ENCODE results near the gene HDAC4.

Gene HDAC4

GRCh38 chr2:239024226-239024625 lies 376.6 kb downstream of the HDAC4 start:
- no peak overlapping the region for H4K91ac ChIP-seq (ENCODE audit: low read depth, low read length)
- H3K9ac ChIP-seq (ENCODE audit: low read length), result no peak overlapping the region
- H3K27me3 ChIP-seq (ENCODE audit: insufficient read depth, low read length), result no peaks in the 10 kb centered on the region
- no peak overlapping the region for H4K8ac ChIP-seq (ENCODE audit: low read depth, low read length)
- no peak overlapping the region for H3K18ac ChIP-seq (ENCODE audit: low read length)
- no peaks in the 10 kb centered on the region for H3K79me1 ChIP-seq (ENCODE audit: low read length)
- H3K79me2 ChIP-seq (ENCODE audit: control insufficient read depth, insufficient read depth, low read length, poor library complexity), result no peaks in the 10 kb centered on the region
- no peaks in the 10 kb centered on the region for H3K9me3 ChIP-seq (ENCODE audit: insufficient read depth, low read depth, low read length)
- H3K4me3 ChIP-seq (ENCODE audit: low read depth, low read length), result no peak overlapping the region
- no peak overlapping the region for H3K23ac ChIP-seq (ENCODE audit: low read length)
- H3K4me2 ChIP-seq (ENCODE audit: low read length), result no peak overlapping the region
- no peak overlapping the region for H2AFZ ChIP-seq (ENCODE audit: insufficient read depth, low read length, poor library complexity)
- H3K14ac ChIP-seq (ENCODE audit: low read length), result no peak overlapping the region
- H4K12ac ChIP-seq (ENCODE audit: low read depth, low read length), result no peak overlapping the region
- H2AK5ac ChIP-seq (ENCODE audit: low read length), result no peak overlapping the region
- DNase-seq, result no peak
- H2BK120ac ChIP-seq (ENCODE audit: insufficient read depth, low read length, poor library complexity), result no peak overlapping the region
- no peak overlapping the region for H3K4ac ChIP-seq (ENCODE audit: low read depth, low read length)
- no peak overlapping the region for H2BK5ac ChIP-seq (ENCODE audit: low read depth, low read length, poor library complexity)
- H2BK12ac ChIP-seq (ENCODE audit: low read length), result no peak overlapping the region
- no peak overlapping the region for H3K27ac ChIP-seq (ENCODE audit: low read depth, low read length)
- no peaks in the 10 kb centered on the region for H3K4me1 ChIP-seq (ENCODE audit: control insufficient read depth in 1 of 2, insufficient read depth in 2 of 2, low read length in 2 of 2)
- no CpG with 5 or more reads among the region's 7 CpGs for WGBS (ENCODE audit: extremely low coverage, insufficient coverage, insufficient read length)
- H3K36me3 ChIP-seq (ENCODE audit: control insufficient read depth in 1 of 2, insufficient read depth in 2 of 2, low read length in 2 of 2), result no peaks in the 10 kb centered on the region

- DNase-seq, result no peak
- H3K79me2 ChIP-seq (ENCODE audit: control insufficient read depth, insufficient read depth, low read length, poor library complexity), result no peaks in the 10 kb centered on the region
- H3K9me3 ChIP-seq (ENCODE audit: insufficient read depth, low read depth, low read length), result peaks cover 13% of the 10 kb centered on the region
- no peak overlapping the region for H4K8ac ChIP-seq (ENCODE audit: low read depth, low read length)
- H3K4me1 ChIP-seq (ENCODE audit: control insufficient read depth in 1 of 2, insufficient read depth in 2 of 2, low read length in 2 of 2), result no peaks in the 10 kb centered on the region
- no peak overlapping the region for H3K14ac ChIP-seq (ENCODE audit: low read length)
- no peak overlapping the region for H3K4me2 ChIP-seq (ENCODE audit: low read length)
- H4K91ac ChIP-seq (ENCODE audit: low read depth, low read length), result no peak overlapping the region
- H3K23ac ChIP-seq (ENCODE audit: low read length), result no peak overlapping the region
- H3K36me3 ChIP-seq (ENCODE audit: control insufficient read depth in 1 of 2, insufficient read depth in 2 of 2, low read length in 2 of 2), result no peaks in the 10 kb centered on the region
- H2AK5ac ChIP-seq (ENCODE audit: low read length), result no peak overlapping the region
- H3K9ac ChIP-seq (ENCODE audit: low read length), result no peak overlapping the region
- H2BK120ac ChIP-seq (ENCODE audit: insufficient read depth, low read length, poor library complexity), result no peak overlapping the region
- no peak overlapping the region for H3K4ac ChIP-seq (ENCODE audit: low read depth, low read length)
- H3K27ac ChIP-seq (ENCODE audit: low read depth, low read length), result no peak overlapping the region
- WGBS (ENCODE audit: extremely low coverage, insufficient coverage, insufficient read length), result no CpG with 5 or more reads among the region's 16 CpGs
- H3K18ac ChIP-seq (ENCODE audit: low read length), result no peak overlapping the region
- H3K79me1 ChIP-seq (ENCODE audit: low read length), result no peaks in the 10 kb centered on the region
- no peak overlapping the region for H3K4me3 ChIP-seq (ENCODE audit: low read depth, low read length)
- H3K27me3 ChIP-seq (ENCODE audit: insufficient read depth, low read length), result no peaks in the 10 kb centered on the region
- no peak overlapping the region for H2BK12ac ChIP-seq (ENCODE audit: low read length)
- no peak overlapping the region for H2BK5ac ChIP-seq (ENCODE audit: low read depth, low read length, poor library complexity)
- no peak overlapping the region for H2AFZ ChIP-seq (ENCODE audit: insufficient read depth, low read length, poor library complexity)
- H4K12ac ChIP-seq (ENCODE audit: low read depth, low read length), result no peak overlapping the region
Measured at GRCh38 chr2:239022437-239023260, 378.2 kb downstream of the HDAC4 start.

- H3K23ac ChIP-seq (ENCODE audit: low read length), result no peak overlapping the region
- H3K36me3 ChIP-seq (ENCODE audit: control insufficient read depth in 1 of 2, insufficient read depth in 2 of 2, low read length in 2 of 2), result no peaks in the 10 kb centered on the region
- H3K4ac ChIP-seq (ENCODE audit: low read depth, low read length), result no peak overlapping the region
- H3K79me1 ChIP-seq (ENCODE audit: low read length), result no peaks in the 10 kb centered on the region
- H3K9me3 ChIP-seq (ENCODE audit: insufficient read depth, low read depth, low read length), result peaks cover 16% of the 10 kb centered on the region
- no peak overlapping the region for H2AK5ac ChIP-seq (ENCODE audit: low read length)
- no peak overlapping the region for H4K8ac ChIP-seq (ENCODE audit: low read depth, low read length)
- H3K4me3 ChIP-seq (ENCODE audit: low read depth, low read length), result no peak overlapping the region
- H2BK12ac ChIP-seq (ENCODE audit: low read length), result no peak overlapping the region
- no peak overlapping the region for H2BK5ac ChIP-seq (ENCODE audit: low read depth, low read length, poor library complexity)
- no peak overlapping the region for H2BK120ac ChIP-seq (ENCODE audit: insufficient read depth, low read length, poor library complexity)
- H4K91ac ChIP-seq (ENCODE audit: low read depth, low read length), result no peak overlapping the region
- H3K4me2 ChIP-seq (ENCODE audit: low read length), result no peak overlapping the region
- no peak overlapping the region for H3K14ac ChIP-seq (ENCODE audit: low read length)
- no peaks in the 10 kb centered on the region for H3K4me1 ChIP-seq (ENCODE audit: control insufficient read depth in 1 of 2, insufficient read depth in 2 of 2, low read length in 2 of 2)
- DNase-seq, result no peak
- no peak overlapping the region for H3K18ac ChIP-seq (ENCODE audit: low read length)
- H4K12ac ChIP-seq (ENCODE audit: low read depth, low read length), result no peak overlapping the region
- H2AFZ ChIP-seq (ENCODE audit: insufficient read depth, low read length, poor library complexity), result no peak overlapping the region
- H3K9ac ChIP-seq (ENCODE audit: low read length), result no peak overlapping the region
- H3K27ac ChIP-seq (ENCODE audit: low read depth, low read length), result no peak overlapping the region
- no CpG with 5 or more reads among the region's 18 CpGs for WGBS (ENCODE audit: extremely low coverage, insufficient coverage, insufficient read length)
- no peaks in the 10 kb centered on the region for H3K79me2 ChIP-seq (ENCODE audit: control insufficient read depth, insufficient read depth, low read length, poor library complexity)
- H3K27me3 ChIP-seq (ENCODE audit: insufficient read depth, low read length), result no peaks in the 10 kb centered on the region
Measured at GRCh38 chr2:239021651-239022436, 379.0 kb downstream of the HDAC4 start.

GRCh38 chr2:239021224-239021623 lies 379.6 kb downstream of the HDAC4 start:
- no peak overlapping the region for H3K27ac ChIP-seq (ENCODE audit: low read depth, low read length)
- H4K8ac ChIP-seq (ENCODE audit: low read depth, low read length), result no peak overlapping the region
- no peak overlapping the region for H3K4ac ChIP-seq (ENCODE audit: low read depth, low read length)
- H4K12ac ChIP-seq (ENCODE audit: low read depth, low read length), result no peak overlapping the region
- H2BK12ac ChIP-seq (ENCODE audit: low read length), result no peak overlapping the region
- H3K79me2 ChIP-seq (ENCODE audit: control insufficient read depth, insufficient read depth, low read length, poor library complexity), result no peaks in the 10 kb centered on the region
- no peaks in the 10 kb centered on the region for H3K4me1 ChIP-seq (ENCODE audit: control insufficient read depth in 1 of 2, insufficient read depth in 2 of 2, low read length in 2 of 2)
- H3K14ac ChIP-seq (ENCODE audit: low read length), result no peak overlapping the region
- H2BK5ac ChIP-seq (ENCODE audit: low read depth, low read length, poor library complexity), result no peak overlapping the region
- H3K4me2 ChIP-seq (ENCODE audit: low read length), result no peak overlapping the region
- H3K9me3 ChIP-seq (ENCODE audit: insufficient read depth, low read depth, low read length), result peaks cover 16% of the 10 kb centered on the region
- no peak overlapping the region for H2AK5ac ChIP-seq (ENCODE audit: low read length)
- no CpG with 5 or more reads among the region's 6 CpGs for WGBS (ENCODE audit: extremely low coverage, insufficient coverage, insufficient read length)
- no peak overlapping the region for H3K4me3 ChIP-seq (ENCODE audit: low read depth, low read length)
- H3K9ac ChIP-seq (ENCODE audit: low read length), result no peak overlapping the region
- H4K91ac ChIP-seq (ENCODE audit: low read depth, low read length), result no peak overlapping the region
- H3K23ac ChIP-seq (ENCODE audit: low read length), result no peak overlapping the region
- H3K27me3 ChIP-seq (ENCODE audit: insufficient read depth, low read length), result no peaks in the 10 kb centered on the region
- H2BK120ac ChIP-seq (ENCODE audit: insufficient read depth, low read length, poor library complexity), result no peak overlapping the region
- H3K36me3 ChIP-seq (ENCODE audit: control insufficient read depth in 1 of 2, insufficient read depth in 2 of 2, low read length in 2 of 2), result no peaks in the 10 kb centered on the region
- no peak overlapping the region for H3K18ac ChIP-seq (ENCODE audit: low read length)
- H3K79me1 ChIP-seq (ENCODE audit: low read length), result no peaks in the 10 kb centered on the region
- no peak overlapping the region for H2AFZ ChIP-seq (ENCODE audit: insufficient read depth, low read length, poor library complexity)
- DNase-seq, result no peak
